Bronchial epithelial cell (primary cell): ENCODE results near the gene CRYL1. TPM values are rescaled to one million over a fixed set of nuclear protein-coding genes. Genes with fewer than 3 reads are reported as not detected.
A peak's percentile ranks its signal among the peaks of the same experiment; 100 is the strongest.

ENCODE experiments used
- DNase-seq: peaks from one replicate; pipeline ENCODE4 v3.0.0-alpha.2; 2010; ENCODE audit warnings: low read depth
- FAIRE-seq: peaks from 2 replicates; lab custom pipeline; 2011; peaks lifted over from hg19 to GRCh38; lab: Jason Lieb, UNC
- H3K27me3 ChIP-seq: 2 replicates; pipeline ENCODE4 v1.5.1; 2011; ENCODE audit warnings: low read length; ENCODE audit not compliant: control insufficient read depth, insufficient read depth
- H3K36me3 ChIP-seq: 2 replicates; pipeline ENCODE4 v1.5.1; 2011; ENCODE audit warnings: low read length; ENCODE audit not compliant: control insufficient read depth, insufficient read depth
- H3K4me3 ChIP-seq: 2 replicates; pipeline ENCODE4 v1.5.1; 2011; ENCODE audit warnings: mild to moderate bottlenecking, low read depth, low read length, control low read depth
- total RNA-seq: library from RNA; depleted of rRNA; stranded (reverse); fragments of >200 nt; gene quantifications from 2 replicates; pipeline ENCODE4 v1.2.1, GENCODE V29; 2014
- TF ChIP-seq, protein P1 (sequence below): IDR thresholded peaks from 2 replicates; pipeline ENCODE4 v1.5.1; 2011; ENCODE audit warnings: mild to moderate bottlenecking, moderate library complexity, low read length, control low read depth, inconsistent platforms; ENCODE audit not compliant: insufficient read depth, severe bottlenecking

Gene CRYL1
- total RNA-seq, 1 donor from 2014 or later, result 17.9 TPM

DNA sequence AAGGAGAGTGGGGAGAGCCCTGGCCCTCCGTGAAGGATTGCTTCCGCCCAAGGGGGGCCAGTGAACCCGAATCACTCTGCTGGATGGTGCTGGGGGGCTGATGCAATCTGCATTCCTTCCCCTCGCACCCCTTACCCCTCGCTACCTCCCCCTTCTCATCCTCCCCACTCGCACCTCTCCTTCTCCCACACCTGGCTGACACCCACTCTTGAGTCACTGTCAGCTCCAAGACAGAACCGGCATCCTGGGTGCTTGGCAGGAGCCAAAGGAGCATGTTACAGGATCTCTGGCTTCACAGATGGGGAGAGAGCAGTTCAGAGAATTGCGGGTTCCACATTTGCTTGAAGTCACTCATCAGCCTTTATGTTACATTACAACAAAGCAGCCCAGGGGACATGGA is 167.6 kb downstream of the CRYL1 start:
- FAIRE-seq, result no peak
- TF ChIP-seq, protein P1, sequence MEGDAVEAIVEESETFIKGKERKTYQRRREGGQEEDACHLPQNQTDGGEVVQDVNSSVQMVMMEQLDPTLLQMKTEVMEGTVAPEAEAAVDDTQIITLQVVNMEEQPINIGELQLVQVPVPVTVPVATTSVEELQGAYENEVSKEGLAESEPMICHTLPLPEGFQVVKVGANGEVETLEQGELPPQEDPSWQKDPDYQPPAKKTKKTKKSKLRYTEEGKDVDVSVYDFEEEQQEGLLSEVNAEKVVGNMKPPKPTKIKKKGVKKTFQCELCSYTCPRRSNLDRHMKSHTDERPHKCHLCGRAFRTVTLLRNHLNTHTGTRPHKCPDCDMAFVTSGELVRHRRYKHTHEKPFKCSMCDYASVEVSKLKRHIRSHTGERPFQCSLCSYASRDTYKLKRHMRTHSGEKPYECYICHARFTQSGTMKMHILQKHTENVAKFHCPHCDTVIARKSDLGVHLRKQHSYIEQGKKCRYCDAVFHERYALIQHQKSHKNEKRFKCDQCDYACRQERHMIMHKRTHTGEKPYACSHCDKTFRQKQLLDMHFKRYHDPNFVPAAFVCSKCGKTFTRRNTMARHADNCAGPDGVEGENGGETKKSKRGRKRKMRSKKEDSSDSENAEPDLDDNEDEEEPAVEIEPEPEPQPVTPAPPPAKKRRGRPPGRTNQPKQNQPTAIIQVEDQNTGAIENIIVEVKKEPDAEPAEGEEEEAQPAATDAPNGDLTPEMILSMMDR, result no peak
- Histone ChIP-seq H3K36me3 (no peaks in the 10 kb centered on the region), H3K27me3 (no peaks in the 10 kb centered on the region), H3K4me3 (no peak overlapping the region)
- no peak for DNase-seq

DNA sequence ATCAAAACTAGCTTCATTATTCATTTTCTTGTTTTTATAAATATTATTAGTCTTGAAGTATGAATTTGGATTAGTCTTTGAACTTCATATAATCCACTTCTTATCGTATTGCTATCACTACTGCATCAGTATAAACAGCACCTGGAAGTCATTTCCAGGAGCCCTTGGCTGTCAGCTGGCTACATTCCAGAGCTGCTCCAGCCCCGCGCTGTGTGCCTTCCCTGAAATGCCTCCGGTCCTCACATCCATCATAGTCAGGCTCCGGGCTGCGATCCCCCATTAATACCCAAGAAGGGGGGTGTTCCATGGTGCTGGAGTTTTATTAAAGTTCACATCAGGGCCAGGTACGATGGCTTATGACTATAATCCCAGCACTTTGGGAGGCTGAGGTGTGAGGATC is 169.2 kb downstream of the CRYL1 start:
- FAIRE-seq, result no peak
- DNase-seq, result no peak
- Histone ChIP-seq H3K27me3 (no peaks in the 10 kb centered on the region), H3K36me3 (no peaks in the 10 kb centered on the region), H3K4me3 (no peak overlapping the region)
- TF ChIP-seq, protein P1, result no peak

DNA sequence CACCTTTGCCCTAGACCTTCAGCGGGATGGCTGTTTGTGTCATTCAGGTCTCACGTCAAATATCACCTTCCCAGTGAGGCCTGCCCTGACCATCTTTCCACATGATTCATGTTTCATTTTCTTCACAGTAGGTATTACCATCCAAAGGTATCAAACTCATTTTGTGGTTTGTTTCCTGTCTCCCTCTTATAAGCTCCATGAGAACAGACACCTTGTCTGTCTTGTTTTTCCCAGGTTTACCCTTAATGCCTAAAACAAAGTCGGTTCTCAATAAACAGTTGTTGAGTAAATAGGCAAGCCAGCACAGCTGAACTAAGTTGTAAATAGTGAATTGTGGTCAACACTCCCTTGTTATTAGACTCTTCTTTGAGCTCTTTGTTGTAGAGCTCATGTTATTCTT is 170.9 kb downstream of the CRYL1 start:
- H3K4me3 ChIP-seq, result no peak overlapping the region
- DNase-seq, result no peak
- TF ChIP-seq, protein P1, result no peak
- H3K36me3 ChIP-seq, result no peaks in the 10 kb centered on the region
- FAIRE-seq, result peak; percentile 52
- no peaks in the 10 kb centered on the region for H3K27me3 ChIP-seq

DNA sequence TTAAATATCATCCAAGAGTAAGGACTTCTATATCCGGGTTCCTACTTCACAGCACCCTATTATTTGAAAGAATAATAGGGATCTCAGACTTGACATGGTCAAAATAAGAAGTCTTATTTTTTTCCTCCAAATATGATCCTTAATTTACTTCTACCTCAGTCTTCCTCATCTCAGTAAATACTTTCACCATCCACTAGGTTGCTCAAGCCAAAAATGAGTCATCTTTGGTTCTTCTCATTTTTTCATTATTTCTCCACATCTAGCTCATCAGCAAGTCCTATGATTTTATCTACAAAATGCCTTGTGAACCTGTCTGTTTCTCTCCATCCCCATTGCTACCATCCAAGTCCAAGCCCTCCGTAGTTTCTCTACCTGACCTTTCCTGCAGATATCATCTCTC is 171.7 kb downstream of the CRYL1 start:
- no peaks in the 10 kb centered on the region for H3K27me3 ChIP-seq
- DNase-seq, result peak; percentile 89
- H3K36me3 ChIP-seq, result no peaks in the 10 kb centered on the region
- no peak for FAIRE-seq
- TF ChIP-seq, protein P1, result peak; percentile 15
- no peak overlapping the region for H3K4me3 ChIP-seq

Other genes starting within 250 kb of the CRYL1 start
- gene IFT88, start 41.3 kb upstream of the CRYL1 start, total RNA-seq, result 4.5 and 6.3 TPM in 2 replicates
- under 0.01 and 0.13 TPM in 2 replicates for gene IL17D, start 177.8 kb upstream of the CRYL1 start, total RNA-seq
- gene EEF1AKMT1, start 248.1 kb upstream of the CRYL1 start, total RNA-seq, result 4.6 and 5.3 TPM in 2 replicates